ENCODE results near the gene CLPTM1.
"Not testable (repeated sequence)": the region's sequence is repeated elsewhere in the genome, so short reads cannot be mapped to it uniquely, and the experiment has no call there.

The CLPTM1 gene

DNA sequence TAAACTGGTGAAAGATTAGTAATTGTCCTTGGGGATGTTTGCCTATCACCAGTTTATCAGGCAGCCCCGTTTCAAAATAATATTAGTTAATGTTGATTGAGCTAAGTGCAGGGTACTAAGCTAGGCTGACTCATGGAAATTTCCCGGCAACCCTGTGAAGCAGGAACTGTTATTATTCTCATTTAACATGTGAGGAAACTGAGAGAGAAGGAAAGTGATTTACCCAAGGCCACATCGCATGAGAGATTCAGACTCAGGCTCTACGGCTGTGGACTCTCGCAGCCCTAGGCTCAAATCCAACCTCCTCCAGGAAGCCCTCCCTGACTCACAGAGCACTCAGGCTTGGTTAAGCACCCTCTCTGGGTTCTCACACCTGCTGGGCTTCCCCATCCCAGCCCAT, 19.7 kb downstream of the CLPTM1 start:
- no peak for DNase-seq (ENCODE audit: low read depth)

- DNase-seq (ENCODE audit: low read depth): no peak
Observed at GRCh38 chr19:44975444-44975843, 20.3 kb downstream of the CLPTM1 start.

DNA sequence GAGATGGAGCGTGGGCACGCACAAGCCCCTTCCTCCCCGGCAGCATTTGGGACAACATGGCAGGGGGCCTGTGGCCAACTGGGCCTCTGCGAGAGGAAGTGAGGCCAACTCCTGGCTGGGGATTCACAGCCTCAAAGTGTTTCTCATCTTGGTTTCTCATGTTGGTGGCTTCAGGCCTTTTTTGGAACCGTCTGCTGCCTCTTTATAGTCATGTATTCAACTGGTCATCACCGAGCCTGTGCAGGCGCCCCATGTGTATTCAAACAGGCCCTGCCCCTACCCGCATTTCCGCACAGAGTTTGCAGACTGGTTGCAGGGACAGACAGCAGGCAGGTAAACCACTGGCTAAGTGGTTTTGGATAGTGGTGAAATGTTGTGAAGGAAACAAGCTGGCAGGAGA, 28.8 kb downstream of the CLPTM1 start:
- DNase-seq (ENCODE audit: low read depth): no peak

- no peak for DNase-seq (ENCODE audit: low read depth)
Observed at GRCh38 chr19:44985445-44985844, 30.3 kb downstream of the CLPTM1 start.

- no peak for DNase-seq (ENCODE audit: low read depth)
Observed at GRCh38 chr19:44986389-44986788, 31.2 kb downstream of the CLPTM1 start.

- no peak for DNase-seq (ENCODE audit: low read depth)
Observed at GRCh38 chr19:44987148-44987675, 32.0 kb downstream of the CLPTM1 start.

GRCh38 chr19:44988273-44988672, 33.1 kb downstream of the CLPTM1 start:
- no peak for DNase-seq (ENCODE audit: low read depth)

- DNase-seq (ENCODE audit: low read depth): peak; percentile 51
Observed at GRCh38 chr19:44988896-44989556, 33.8 kb downstream of the CLPTM1 start.

GRCh38 chr19:44990459-44990858, 35.3 kb downstream of the CLPTM1 start:
- no peak for DNase-seq (ENCODE audit: low read depth)

DNA sequence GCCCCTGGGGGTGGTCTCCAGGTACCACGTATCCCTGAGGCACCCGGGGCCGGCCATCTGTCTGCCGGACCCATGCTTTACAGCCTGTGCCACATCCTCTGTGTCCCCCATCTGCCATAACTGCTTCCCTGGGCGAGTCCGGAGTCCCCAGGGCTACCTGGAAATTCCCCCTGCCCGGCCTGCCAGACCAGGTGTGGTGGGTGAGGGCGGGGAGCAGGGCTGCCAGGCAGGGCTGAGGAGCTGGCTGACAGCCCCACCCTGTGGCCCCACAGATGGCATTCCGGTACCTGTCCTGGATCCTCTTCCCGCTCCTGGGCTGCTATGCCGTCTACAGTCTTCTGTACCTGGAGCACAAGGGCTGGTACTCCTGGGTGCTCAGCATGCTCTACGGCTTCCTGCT, 35.8 kb downstream of the CLPTM1 start:
- no peak for DNase-seq (ENCODE audit: low read depth)

DNA sequence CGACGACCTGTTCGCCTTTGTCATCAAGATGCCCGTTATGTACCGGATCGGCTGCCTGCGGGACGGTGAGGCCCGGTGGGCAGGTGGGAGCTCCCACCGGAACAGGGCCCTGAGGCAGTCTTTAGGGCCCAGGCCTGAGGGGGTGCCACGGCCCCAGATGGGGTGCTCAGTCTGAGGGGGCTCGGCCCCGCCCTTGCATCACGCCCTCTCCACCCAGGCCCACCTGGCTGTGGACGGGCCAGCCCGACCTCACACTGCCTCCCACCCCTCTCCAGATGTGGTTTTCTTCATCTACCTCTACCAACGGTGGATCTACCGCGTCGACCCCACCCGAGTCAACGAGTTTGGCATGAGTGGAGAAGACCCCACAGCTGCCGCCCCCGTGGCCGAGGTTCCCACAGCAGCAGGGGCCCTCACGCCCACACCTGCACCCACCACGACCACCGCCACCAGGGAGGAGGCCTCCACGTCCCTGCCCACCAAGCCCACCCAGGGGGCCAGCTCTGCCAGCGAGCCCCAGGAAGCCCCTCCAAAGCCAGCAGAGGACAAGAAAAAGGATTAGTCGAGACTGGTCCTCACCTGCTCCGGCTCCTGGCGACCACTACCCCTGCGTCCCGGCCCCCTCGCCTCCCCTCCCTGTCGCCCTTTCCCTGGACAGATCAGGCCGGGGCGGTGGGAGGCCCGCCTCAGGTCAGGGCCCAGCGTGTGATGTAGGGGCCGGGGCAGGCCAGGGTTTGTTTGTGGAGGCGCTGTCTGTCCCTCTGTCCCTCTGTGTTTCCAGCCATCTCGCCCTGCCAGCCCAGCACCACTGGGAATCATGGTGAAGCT, 37.4 kb downstream of the CLPTM1 start:
- DNase-seq (ENCODE audit: low read depth): no peak

DNA sequence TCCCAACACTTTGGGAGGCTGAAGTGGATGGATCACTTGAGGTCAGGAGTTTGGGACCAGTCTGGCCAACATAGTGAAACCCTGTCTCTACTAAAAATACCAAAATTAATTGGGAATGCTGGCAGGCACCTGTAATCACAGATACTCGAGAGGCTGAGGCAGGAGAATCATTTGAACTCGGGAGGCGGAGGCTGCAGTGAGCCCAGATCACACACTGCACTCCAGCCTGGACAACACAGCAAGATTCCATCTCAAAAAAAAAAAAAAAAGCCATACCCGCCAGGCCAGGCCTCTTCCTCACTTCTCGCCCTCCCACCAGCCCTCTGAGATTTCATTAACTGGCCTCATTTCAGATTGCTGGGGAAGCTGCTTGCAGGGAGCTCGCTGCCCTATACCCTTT, 38.3 kb downstream of the CLPTM1 start:
- DNase-seq (ENCODE audit: low read depth): no peak

- no peak for DNase-seq (ENCODE audit: low read depth)
Observed at GRCh38 chr19:44993926-44994537, 38.9 kb downstream of the CLPTM1 start.

- DNase-seq (ENCODE audit: low read depth): no peak
Observed at GRCh38 chr19:44998025-44998424, 42.8 kb downstream of the CLPTM1 start.

DNA sequence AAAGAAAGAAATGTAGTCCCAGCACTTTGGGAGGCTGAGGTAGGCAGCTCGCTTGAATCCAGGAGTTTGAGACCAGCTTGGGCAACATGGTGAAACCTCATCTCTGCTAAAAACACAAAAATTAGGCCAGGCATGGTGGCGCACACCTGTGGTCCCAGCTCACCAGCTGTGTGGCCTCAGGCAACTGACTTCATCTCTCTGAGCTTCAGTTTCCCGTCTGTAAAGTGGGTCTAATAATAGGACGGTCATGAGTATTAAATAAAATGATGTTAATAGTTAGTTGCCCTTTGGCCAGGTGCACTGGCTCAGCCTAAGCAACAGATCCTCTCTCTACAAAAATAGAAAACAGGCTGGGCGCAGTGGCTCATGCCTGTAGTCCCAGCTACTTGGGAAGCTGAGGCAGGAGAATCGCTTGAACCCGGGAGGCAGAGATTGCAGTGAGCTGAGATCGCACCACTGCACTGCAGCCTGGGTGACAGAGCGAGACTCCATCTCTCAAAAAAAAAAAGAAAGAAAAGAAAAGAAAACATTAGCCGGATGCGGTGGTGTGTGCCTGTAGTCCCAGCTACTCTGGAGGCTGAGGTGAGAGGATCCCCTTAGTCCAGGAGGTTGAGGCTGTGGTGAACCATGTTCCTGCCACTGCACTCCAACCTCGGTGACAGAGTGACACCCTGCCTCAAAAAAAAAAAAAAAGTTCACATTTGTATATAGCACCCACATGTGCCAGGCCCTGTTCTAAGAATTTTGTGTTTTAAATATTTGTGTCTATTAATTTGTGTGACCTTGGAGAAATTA, 44.1 kb downstream of the CLPTM1 start:
- DNase-seq (ENCODE audit: low read depth): not testable (repeated sequence)

DNA sequence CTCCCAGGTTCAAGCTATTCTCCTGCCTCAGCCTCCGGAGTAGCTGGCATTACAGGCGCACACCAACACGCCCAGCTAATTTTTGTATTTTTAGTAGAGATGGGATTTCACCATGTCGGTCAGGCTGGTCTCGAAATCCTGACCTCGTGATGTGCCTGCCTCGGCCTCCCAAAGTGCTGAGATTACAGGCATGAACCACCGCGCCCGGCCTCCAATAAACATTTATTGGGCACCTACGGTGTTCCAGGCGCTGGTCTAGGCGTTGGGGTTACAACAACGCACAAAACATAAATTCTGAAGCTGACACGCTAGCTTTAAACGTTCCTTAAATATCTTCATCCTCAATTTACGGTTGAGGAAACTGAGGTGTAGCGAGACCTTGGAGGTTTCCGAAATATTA, 45.5 kb downstream of the CLPTM1 start:
- not testable (repeated sequence) for DNase-seq (ENCODE audit: low read depth)

- peak; percentile 98 for DNase-seq (ENCODE audit: low read depth)
Observed at GRCh38 chr19:45001087-45001739, 46.0 kb downstream of the CLPTM1 start, which contains the start of gene RELB. RELB (plus strand) TSS chr19:45001464; CDS start chr19:45001580, 116 bp downstream.

DNA sequence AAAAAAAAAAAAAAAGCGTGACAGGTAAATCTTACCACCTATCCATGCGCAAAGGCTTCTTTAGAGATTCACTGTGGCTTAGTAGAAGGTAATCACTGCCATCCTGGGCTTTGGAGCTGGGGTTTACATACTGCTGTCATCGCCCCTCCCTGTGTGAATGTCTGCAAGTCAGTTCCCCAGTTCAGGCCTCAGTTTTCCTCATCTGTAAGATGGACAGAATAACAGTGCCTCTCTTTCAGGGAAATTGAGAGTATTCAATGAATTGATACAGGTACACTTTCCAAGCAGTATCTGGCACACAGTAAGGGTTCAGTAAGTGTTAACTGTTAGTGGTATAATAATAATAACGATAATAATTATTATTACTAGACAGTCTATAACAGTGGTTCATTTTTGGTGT, 48.3 kb downstream of the CLPTM1 start:
- no peak for DNase-seq (ENCODE audit: low read depth)

- DNase-seq (ENCODE audit: low read depth): no peak
Observed at GRCh38 chr19:45005787-45006186, 50.6 kb downstream of the CLPTM1 start.

DNA sequence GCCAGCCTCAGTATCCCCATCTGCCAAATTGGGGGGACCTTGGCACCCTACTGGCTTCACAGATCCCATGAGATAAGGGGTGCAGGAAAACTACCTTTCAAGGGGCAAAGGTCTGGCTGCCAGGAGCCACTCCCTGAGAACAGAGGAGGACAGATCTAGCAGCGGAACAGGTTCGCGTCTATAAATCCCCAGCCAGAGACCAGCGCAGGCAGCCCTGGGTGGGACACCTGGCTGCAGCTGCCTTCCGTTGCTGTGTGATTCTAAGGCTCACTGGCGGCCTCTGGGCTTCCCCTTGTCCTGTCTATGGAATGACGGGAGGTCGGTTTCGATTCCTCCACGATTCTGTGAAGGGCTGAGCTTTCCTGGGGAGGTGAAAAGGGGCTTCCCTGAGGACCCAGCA, 53.4 kb downstream of the CLPTM1 start:
- DNase-seq (ENCODE audit: low read depth): no peak

DNA sequence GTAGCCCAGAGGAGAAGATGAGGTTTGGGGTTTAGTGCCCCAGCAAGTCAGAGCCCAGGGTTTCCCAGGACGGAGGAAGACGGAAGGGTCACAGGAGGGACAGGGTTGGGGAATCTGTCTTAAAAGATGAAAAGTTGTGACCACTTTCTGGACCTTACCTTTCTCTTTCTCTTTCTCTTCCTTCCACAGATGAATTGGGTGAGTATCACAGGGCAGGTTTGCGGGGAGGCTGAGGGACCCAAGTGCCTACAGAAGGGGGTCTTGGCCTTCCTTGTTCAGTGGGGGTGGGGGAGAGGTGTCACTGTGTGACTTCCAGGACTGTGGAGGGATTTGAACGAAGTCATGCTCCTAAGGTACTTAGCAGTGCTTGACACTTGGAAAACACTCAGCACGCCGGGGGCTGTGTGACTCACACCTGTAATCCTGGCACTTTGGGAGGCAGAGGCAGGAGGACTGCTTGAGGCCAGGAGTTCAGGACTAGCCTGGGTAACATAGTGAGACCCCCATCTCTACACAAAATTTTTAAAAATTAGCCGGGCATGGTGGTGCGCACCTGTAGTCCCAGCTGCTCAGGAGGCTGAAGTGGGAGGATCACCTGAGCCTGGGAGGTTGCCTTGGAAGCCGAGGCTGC, 54.6 kb downstream of the CLPTM1 start:
- no peak for DNase-seq (ENCODE audit: low read depth)

Measured in activated T-cell treated with anti-CD3 and anti-CD28 coated beads for 1 hour (primary cell).